ENCODE results near the gene CAMK2B.
"Not testable (repeated sequence)": the region's sequence is repeated elsewhere in the genome, so short reads cannot be mapped to it uniquely, and the experiment has no call there.

DNA sequence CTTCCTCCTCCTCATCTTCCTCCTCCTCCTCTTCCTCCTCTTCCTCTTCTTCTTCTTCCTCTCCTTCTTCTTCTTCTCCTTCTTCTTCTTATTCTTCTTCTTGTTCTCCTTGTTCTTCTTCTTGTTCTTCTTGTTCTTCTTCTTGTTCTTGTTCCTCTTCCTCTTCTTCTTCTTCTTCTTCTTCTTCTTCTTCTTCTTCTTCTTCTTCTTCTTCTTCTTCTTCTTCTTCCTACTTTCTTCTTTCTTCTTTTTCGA lies 150.8 kb downstream of the CAMK2B start:
- TF ChIP-seq, protein P1, sequence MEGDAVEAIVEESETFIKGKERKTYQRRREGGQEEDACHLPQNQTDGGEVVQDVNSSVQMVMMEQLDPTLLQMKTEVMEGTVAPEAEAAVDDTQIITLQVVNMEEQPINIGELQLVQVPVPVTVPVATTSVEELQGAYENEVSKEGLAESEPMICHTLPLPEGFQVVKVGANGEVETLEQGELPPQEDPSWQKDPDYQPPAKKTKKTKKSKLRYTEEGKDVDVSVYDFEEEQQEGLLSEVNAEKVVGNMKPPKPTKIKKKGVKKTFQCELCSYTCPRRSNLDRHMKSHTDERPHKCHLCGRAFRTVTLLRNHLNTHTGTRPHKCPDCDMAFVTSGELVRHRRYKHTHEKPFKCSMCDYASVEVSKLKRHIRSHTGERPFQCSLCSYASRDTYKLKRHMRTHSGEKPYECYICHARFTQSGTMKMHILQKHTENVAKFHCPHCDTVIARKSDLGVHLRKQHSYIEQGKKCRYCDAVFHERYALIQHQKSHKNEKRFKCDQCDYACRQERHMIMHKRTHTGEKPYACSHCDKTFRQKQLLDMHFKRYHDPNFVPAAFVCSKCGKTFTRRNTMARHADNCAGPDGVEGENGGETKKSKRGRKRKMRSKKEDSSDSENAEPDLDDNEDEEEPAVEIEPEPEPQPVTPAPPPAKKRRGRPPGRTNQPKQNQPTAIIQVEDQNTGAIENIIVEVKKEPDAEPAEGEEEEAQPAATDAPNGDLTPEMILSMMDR (IDR thresholded peaks at IDR 0.05; ENCODE audit: low read length) = not testable (repeated sequence)
- TF ChIP-seq EZH2 (IDR thresholded peaks at IDR 0.05; ENCODE audit: borderline replicate concordance, low read length) = not testable (repeated sequence)
